HG03196 (cell line): Measurements from ENCODE around the gene DNASE1L1.

Source experiments
- ATAC-seq: cut with Tn5 transposase; IDR thresholded peaks from one replicate; pipeline ENCODE4 v1.9.1; 2021; ENCODE audit not compliant: unreplicated experiment

DNASE1L1 gene

DNA sequence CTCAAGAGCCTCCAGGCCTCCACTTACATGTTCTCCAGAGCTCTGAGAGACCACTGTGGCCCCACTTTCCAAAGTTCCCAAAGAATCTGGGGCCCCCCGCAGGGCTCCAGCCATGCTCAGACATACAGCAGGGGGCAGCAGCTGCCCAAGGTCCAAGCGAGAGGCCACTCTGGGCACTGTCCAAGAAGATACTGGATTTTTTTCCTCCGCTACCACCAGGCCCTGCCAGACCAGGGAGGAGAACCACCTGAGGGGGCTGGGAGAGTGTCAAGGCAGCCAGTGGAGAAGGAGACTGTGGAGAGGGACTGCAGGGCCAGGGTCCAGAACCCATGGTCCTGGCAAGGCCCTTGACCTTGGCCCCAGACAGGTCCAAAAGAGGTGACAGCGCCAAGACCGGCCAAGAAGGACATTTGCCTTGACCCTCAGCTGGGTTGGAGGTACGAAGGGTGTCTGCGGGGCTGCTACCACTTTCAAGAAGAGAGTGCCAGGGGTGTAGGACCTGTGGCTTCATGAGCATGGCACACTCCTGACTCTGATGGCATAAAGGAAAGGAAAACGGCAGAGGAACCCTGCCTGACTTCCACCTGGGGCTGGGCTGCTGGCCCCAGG is 24.7 kb downstream of the DNASE1L1 start:
- no peak for ATAC-seq

DNA sequence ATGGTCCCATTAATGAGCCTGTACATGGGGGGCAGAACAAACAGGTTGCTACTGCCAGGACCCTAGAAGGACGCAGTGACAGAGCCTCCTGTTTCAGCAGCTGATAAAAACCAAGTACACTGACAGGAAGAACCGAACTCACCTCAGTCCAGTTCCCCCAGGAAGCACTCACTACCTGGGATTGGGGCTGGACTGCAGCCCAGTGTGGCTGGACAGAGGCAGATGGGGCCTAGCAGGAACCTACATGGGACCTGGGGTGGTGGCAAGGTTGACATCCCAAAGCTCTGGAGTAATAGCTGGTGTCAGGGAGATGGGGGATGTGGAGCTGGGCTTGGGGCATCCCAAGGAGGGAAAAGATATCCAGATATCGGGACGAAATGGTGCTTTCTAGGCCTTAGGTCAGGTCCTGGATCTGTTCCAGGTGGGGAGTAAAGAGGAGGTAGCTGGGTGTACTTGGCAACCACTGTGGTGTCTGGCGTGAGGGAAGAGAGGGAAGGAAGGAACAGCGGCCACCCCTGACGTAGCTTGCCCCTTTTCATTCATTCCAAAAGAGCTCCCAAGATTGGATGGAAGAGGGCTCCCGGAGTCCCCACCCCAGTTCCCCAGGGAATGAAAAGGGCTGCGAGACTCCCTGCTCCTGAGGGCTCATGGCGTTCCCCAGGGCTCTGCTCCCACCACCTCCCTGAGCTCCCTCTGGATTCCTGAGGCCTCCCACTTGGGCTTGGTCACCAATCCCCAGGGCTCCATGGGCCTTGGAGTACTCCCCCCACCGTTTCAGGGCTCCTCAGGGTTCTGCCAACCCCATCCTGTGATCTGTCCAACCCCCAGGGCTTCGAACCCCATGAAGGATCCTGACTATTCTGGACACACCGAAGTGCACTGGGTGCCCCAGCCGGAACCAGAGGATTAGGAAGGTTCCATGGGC is 25.4 kb downstream of the DNASE1L1 start:
- no peak for ATAC-seq

DNA sequence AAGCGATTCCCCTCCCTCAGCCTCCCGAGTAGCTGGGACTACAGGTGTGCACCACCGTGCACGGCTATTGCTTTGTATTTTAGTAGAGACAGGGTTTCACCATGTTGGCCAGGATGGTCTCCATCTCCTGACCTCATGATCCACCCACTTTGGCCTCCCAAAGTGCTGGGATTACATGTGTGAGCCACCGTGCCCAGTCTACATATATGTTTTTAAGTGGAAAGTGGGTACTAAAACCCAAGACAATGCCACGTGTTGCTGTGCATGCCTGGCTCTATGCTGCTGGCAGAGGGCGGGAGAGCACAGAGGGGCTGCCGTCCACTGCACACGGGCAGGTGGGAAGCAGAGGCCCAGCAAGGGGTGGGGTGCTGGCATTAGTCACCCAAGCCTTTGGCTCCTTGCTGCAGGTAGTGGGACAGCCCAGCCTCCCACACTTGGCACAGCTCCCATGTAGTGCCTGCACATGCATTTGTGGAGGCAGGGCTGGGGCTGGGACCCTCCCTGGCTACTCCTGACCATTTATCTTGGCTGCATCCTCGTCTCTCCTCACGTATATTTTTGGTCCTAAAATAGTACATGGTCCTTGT is 26.5 kb downstream of the DNASE1L1 start:
- no peak for ATAC-seq

DNA sequence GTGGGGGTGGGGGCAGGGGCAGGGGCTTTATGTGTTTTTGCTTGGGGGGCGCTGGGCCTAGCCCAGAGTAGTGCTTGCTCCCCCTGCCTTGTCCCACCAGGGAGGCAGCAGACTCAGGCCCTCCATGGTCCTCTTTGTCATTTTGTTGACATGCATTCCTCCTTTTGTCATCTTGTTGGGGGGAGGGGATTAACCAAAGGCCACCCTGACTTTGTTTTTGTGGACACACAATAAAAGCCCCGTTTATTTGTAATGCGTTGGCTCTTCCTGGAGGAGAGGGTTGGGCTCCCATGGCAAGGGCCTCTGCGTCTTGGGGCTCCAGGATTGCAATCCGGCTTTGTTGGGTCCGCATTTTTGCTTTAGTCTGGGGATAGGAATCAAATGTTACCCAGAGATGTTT is 27.8 kb downstream of the DNASE1L1 start:
- no peak for ATAC-seq

DNA sequence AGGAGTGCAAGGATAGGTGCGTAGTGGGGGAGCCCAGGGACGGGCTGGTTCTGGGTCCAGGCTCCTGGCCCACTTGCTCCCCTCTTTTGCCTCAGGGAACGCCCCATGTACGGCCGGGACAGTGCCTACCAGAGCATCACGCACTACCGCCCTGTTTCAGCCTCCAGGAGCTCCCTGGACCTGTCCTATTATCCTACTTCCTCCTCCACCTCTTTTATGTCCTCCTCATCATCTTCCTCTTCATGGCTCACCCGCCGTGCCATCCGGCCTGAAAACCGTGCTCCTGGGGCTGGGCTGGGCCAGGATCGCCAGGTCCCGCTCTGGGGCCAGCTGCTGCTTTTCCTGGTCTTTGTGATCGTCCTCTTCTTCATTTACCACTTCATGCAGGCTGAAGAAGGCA is 28.3 kb downstream of the DNASE1L1 start:
- no peak for ATAC-seq

DNA sequence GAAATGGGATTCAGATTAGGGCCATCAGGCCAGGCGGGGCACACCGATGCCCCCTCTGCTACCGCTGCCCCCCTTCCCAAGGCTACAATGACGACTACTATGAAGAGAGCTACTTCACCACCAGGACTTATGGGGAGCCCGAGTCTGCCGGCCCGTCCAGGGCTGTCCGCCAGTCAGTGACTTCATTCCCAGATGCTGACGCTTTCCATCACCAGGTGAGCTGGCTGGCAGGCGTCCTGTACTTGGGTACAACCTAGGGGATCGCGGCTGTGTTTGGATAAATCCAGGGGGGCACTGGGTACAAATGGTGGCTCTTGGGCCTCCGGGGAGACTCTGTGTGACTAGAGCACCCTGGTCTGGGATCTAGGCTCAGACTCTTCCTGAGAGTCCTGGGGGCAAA is 28.9 kb downstream of the DNASE1L1 start:
- ATAC-seq: no peak

DNA sequence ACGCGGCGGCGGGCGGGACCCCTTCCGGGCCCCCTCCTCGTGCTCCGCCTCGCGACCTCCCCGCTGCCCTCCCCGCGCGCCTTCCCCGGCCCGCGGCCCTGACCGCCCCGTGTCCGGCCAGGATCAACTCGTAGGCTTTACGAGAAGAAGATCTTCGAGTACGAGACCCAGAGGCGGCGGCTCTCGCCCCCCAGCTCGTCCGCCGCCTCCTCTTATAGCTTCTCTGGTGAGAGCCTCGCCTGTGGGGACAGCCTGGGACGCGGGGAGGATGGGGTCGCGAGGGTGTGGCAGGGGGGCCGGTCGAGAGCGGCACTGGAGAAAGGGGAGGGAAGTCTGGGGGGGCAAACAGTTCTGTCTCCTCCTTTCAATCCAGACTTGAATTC is 29.5 kb downstream of the DNASE1L1 start:
- peak; percentile 0 for ATAC-seq

DNA sequence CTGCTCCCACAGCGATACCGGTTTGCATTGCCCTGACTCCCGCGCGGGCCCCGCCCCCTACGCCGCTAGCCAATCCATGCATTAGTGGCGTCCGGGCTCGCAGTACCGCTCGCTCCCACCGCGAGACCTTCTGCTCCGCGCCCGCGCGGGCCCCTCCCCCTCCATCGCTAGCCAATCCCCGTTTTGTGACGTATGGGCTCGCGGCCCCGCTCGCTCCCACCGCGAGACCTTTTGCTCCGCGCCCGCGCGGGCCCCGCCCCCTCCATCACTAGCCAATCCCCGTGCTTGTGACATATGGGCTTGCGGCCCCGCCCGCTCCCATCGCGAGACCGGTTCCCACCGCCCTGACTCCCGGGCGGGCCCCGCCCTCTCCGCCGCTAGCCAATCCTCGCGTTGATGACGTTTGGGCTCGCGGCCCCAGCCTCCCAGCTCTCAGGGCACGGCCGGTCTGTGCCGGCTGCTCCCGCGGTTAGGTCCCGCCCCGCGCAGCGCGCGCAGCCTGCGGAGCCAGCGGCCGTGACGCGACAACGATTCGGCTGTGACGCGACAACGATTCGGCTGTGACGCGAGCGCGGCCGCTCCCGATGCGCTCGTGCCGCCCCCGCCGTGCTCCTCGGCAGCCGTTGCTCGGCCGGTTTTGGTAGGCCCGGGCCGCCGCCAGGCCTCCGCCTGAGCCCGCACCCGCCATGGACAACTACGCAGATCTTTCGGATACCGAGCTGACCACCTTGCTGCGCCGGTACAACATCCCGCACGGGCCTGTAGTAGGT is 30.1 kb downstream of the DNASE1L1 start, which contains the start of gene EMD:
TSS of gene EMD (plus strand) at position 497 of the 770 bp plus-strand sequence. CDS start at position 687, 190 bp downstream.
- ATAC-seq: peak; percentile 75

DNA sequence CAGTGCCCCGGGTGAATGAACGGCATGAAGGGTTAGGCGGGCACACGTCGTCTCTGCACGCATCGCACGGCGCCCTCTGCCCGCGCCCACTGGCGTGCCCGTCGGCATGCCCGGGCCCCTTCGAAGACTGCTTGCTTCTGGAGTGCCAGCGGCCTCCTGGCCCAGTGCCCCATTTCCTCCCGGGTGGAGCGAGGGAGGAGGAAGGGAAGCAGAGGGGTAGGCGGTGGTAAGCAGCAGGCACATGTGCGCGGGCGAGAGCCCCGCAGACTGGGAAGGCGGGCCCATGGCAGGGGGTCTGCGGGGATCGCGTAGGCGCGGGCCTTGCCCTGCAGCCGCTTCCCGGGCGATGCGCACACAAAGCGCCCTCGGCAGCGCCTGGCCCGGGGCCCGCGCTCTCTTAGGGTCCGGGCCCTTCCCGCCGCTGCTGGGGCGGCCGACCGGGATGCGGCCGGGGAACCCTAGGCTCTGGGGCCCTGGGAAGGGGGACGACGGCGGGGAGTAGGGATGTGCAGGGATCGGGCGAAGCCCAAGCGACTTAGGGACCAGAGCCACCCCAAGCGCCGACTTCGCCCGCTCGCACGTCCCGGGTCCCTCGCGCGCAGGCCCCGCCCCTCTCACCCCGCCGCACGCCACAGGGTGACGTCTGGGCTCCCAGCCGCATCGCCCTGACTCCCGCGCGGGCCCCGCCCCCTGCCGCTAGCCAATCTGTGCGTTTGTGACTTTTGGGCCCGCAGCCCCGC is 30.8 kb downstream of the DNASE1L1 start:
- ATAC-seq: peak; percentile 1

DNA sequence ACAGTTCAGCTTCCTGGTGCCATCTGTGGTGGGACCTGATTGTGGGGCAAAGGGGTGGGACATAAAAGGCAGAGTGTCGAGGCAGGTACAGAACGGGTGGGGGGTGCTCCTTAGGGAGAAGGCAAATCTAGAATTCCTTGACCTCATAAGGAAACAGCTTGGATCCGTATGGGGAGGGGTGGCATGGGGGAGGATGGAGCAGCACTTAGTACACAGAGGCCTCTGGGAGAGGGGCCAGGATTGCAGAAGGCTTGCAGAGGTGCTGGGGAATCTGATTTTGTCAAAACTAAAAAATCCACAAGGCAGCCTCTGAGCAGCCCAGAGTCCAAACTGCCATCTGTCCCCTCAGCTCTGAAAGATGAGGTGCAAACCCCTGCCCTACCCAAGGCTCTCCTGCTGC is 32.3 kb downstream of the DNASE1L1 start:
- no peak for ATAC-seq

DNA sequence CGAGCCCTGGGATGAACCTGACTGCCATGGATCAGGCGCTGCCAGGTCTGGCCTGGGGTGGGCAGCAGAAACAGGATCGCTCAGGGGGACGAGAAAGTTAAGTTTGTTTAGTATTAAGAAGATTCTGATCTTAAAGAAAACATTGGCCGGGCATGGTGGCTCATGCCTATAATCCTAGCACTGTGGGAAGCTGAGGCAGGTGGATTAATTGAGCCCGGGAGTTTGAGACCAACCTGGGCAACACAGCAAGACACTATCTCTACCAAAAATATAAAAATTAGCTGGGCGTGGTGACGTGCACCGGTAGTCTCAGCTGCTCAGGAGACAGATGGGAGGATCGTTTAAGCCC is 33.9 kb downstream of the DNASE1L1 start:
- no peak for ATAC-seq

DNA sequence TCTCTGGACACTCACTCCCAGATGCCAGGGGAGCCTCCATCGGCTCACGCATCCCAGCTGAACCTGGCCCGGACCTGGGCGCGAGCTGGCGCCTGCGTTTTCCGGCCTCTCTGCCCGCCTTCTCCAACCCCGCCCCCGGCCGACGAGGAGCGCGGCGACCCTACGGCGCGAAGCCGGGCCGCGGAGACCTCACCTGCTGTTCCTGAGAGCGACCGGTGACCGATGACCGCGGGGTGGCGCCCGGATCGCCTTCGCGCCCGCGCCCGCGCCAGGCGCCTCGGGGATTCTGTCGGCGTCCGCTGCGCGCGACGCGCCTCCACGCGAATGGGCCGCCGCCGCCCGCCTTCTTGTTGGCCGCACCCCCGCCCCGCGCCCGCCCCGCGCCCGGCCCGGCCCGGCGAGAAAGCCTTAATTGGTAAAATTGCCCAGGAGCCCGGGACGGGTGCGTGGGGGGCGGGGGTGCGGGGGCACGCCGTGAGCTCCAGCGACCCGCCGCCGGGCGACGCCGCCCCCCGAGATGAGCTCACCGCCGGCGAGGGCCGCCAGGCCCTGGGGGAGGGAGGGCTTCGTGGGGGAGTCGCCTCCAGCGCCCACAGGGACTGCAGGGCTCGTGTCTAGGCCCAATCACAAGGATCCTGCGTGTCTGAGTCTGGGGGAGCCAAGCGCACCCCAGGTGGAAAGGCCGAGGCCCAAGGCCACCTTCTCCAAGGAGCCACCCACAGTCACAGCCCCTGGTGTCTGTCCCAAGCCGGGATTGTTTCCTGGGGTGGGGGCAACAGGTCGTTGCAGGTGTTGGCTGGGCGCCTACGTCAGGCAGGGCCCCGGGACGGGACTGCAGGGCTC is 34.5 kb downstream of the DNASE1L1 start, which contains the start of gene FLNA:
TSS of gene FLNA (minus strand) at position 322 of the 843 bp plus-strand sequence. CDS start 3,389 bp downstream, outside the sequence.
- ATAC-seq: no peak

DNA sequence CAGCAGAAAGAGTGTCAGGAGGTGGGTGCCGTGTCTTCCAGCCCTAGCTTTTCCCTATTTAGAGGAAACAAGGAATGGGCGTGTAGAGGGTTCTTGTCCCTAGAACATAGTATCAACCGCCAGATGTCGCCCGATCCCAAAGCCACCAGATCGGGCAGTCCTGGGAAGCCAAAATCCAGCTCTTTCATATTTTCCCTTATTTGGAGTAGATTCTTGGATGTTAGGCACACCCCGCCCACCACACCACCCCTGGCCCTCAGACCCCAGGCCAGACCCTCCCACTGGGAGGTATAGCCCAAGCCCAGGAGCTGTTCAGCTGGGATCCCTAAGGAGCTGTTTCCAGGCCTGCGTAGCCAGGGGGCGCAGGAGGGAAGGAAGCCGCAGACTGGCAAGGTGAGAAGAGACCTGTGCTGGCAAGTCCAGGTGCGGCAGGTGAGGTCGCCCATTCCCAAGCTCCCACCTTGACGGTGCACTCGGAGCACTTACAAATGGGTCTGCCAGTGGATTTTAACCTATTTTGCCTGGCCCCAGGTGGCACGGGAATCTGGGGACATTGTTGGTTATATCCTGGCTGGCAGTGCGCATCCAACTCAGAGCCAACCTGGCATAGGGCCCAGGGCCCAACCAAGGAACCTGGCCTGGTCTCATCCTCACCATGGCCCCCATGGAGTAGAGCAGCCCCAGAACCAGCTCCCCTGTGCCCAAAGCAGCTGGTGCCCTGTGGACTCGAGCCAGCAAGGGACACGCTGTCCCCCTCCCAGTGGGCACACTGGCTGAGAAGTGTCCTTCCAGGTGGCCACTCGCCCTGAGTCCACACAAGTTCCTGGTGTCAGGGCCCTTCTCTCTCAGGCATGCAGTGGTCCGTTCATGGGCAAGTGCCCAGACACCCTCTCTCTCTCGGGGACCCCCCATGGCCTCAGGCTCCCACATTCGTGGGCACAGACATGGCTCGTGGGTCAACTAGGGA is 35.4 kb downstream of the DNASE1L1 start:
- ATAC-seq: no peak

DNA sequence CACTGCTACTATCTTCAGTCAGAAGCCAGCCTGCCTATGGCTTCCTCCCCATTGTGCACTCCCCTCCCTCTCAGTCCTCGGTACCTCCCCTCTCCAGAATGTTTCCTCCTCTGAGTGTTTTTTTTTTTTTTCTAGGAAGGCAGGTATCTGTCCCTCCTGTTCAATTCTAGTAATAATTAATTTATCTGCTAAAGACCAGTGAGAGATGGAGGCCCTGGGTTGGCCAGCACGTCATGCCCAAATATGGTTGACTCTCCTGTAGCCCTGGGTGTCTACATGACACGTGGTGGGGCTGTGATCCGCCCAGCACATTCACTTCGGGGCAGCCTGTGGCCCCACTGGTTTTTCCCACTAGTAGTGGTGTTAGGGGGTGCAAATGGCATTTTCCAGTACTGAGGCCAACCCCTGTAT is 36.4 kb downstream of the DNASE1L1 start:
- ATAC-seq: no peak

DNA sequence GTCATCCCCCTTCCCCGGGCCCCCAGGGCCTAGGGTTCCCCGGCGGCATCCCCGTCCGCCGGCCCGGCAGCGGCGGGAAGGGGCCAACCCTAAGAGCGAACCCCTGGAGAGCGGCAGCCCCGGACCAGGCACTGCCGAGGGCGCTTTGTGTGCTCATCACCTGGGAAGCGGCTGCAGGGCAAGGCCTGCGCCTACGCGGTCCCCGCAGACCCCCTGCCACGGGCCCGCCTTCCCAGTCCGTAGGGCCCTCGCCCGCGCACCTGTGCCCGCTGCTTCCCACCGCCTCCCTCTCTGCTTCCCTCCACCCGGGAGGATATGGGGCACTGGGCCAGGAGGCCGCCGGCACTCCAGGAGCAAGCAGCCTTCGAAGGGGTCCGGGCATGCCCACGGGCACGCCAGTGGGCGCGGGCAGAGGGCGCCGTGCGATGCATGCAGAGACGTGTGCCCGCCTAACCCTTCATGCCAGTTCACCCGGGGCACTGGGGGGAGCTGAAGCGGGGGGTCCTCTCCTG is 37.2 kb downstream of the DNASE1L1 start:
- ATAC-seq: no peak

DNA sequence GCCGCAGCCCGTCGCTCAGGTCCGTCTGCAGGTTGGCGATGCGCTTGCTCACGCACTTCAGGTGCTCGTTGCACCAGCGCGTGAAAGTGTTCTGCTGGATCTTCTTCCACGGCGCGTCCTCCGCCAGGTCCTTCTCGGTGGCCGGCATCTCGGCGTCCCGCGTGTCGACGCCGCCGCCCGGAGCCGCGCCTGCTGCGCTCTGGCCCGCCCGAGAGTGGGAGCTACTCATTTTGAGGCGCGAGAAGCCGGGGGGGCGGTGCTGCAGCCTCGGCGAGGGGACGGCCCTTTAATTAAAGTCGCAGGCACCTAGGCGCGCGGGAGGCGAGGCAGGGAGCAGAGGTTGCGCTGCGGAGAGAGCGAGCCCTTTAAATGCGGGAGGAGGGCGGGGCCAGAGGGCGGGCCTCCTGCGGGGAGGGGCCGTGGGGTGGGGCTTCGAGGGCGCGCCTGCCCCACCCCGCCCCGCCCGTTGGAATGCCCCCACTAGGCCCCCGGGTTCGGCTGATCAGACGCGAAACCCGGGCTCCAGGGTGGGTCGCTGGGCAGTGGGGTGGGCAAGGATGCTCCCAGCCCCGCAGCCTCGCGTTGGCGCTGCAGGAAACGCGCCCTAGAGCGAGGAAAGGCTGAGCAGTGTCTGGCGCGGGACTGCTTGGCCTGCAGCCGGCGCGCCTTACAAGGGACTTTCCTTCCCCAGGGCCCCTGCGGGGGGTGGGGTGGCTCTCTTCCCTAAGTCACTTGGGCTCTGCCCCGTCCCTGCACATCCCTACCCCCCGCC is 37.9 kb downstream of the DNASE1L1 start:
- ATAC-seq: peak; percentile 67

DNA sequence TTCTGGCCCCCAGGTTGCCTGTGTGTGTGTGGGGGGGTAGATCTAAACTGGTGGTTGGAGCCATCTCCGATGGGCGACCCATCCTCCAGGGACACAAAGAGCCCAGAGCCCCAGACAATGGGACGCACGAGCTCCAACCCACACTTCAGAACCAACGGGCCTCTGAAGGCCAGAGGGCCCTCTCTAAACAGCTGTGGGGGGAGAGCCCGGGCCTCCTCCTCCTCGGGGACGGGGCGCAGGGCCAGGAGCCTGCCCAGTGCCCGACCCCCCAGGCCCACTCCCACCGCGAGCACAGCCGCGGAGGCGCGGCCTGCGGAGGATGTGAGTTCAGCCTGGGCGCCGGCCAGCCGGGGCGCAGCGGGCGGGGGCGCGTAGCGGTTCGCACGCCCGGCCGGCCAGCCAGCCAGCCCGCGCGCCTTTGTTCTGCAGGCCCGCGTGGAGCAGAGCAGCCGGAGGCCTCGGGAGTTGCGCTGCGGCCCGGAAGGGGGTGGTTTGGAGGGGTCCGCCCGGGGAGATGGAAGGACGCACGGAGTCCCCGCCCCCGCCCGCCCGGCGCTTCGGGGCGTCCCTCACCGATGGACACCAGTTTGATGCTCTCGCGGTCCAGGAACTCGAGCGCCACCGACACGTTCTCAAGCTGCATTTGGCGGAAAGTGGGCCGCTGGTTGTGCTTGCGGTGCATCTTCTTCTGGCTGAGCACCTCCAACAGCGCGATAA is 38.6 kb downstream of the DNASE1L1 start:
- ATAC-seq: no peak
